Putamen (tissue), 1 donor: ENCODE measurements around the gene FRG1.
"Not testable (repeated sequence)": the region's sequence is repeated elsewhere in the genome, so short reads cannot be mapped to it uniquely, and the experiment has no call there.

Source experiments
- DNase-seq: peaks from one replicate; pipeline ENCODE4 v3.0.0-alpha.2; 2016; ENCODE audit warnings: low spot score

Gene FRG1

GRCh38 chr4:189985651-189986243, 45.1 kb downstream of the FRG1 start:
- DNase-seq, result not testable (repeated sequence)

- no peak for DNase-seq
Observed at GRCh38 chr4:189988877-189989431, 48.3 kb downstream of the FRG1 start.

- not testable (repeated sequence) for DNase-seq
Observed at GRCh38 chr4:189989941-189990340, 49.3 kb downstream of the FRG1 start.
